Umbilical cord (tissue), 2 donors: ENCODE results near the gene CEP85L. TPM values are rescaled to one million over a fixed set of nuclear protein-coding genes. Genes with fewer than 3 reads are reported as not detected.
"Not testable (repeated sequence)": the region's sequence is repeated elsewhere in the genome, so short reads cannot be mapped to it uniquely, and the experiment has no call there.

ENCODE experiments used
- DNase-seq: peaks from one replicate; pipeline ENCODE4 v3.0.0-alpha.2; 2015; ENCODE audit warnings: low spot score
- total RNA-seq: library from RNA; depleted of rRNA; stranded (reverse); fragments of >200 nt; gene quantifications from one replicate; pipeline ENCODE4 v1.2.3, GENCODE V29; 2014; ENCODE audit warnings: low replicate concordance; ENCODE audit not compliant: insufficient read depth

Gene CEP85L
- total RNA-seq, 1 donor from 2014 or later, result 26.7 TPM

- no peak for DNase-seq
These were observed 150.3 kb downstream of the CEP85L start for GRCh38 chr6:118501099-118501498.

GRCh38 chr6:118500130-118501015, 151.0 kb downstream of the CEP85L start:
- DNase-seq, result no peak

GRCh38 chr6:118495485-118496280, 155.7 kb downstream of the CEP85L start:
- no peak for DNase-seq

GRCh38 chr6:118494091-118494490, 157.3 kb downstream of the CEP85L start:
- no peak for DNase-seq

GRCh38 chr6:118489990-118490389, 161.4 kb downstream of the CEP85L start:
- no peak for DNase-seq

- no peak for DNase-seq
These were observed 162.8 kb downstream of the CEP85L start for GRCh38 chr6:118488631-118489030.

- no peak for DNase-seq
These were observed 165.5 kb downstream of the CEP85L start for GRCh38 chr6:118485601-118486550.

GRCh38 chr6:118476551-118476950, 174.8 kb downstream of the CEP85L start:
- DNase-seq, result no peak

GRCh38 chr6:118473266-118473665, 178.1 kb downstream of the CEP85L start:
- no peak for DNase-seq

- no peak for DNase-seq
These were observed 181.9 kb downstream of the CEP85L start for GRCh38 chr6:118469468-118469867.

- DNase-seq, result no peak
These were observed 182.5 kb downstream of the CEP85L start for GRCh38 chr6:118468682-118469465.

- DNase-seq, result no peak
These were observed 184.2 kb downstream of the CEP85L start for GRCh38 chr6:118467181-118467580.

GRCh38 chr6:118464620-118465019, 186.8 kb downstream of the CEP85L start:
- DNase-seq, result no peak

- no peak for DNase-seq
These were observed 190.4 kb downstream of the CEP85L start for GRCh38 chr6:118460958-118461470.

- DNase-seq, result no peak
These were observed 194.4 kb downstream of the CEP85L start for GRCh38 chr6:118456982-118457381.

GRCh38 chr6:118451839-118452238, 199.6 kb downstream of the CEP85L start:
- DNase-seq, result no peak

- DNase-seq, result no peak
These were observed 206.6 kb downstream of the CEP85L start for GRCh38 chr6:118444796-118445195.

- no peak for DNase-seq
These were observed 214.9 kb downstream of the CEP85L start for GRCh38 chr6:118436482-118436881.

- not testable (repeated sequence) for DNase-seq
These were observed 217.2 kb downstream of the CEP85L start for GRCh38 chr6:118434147-118434546.

GRCh38 chr6:118421312-118421711, 230.1 kb downstream of the CEP85L start:
- not testable (repeated sequence) for DNase-seq
